ENCODE data around the gene ZNF469. TPM values are rescaled to one million over a fixed set of nuclear protein-coding genes. Genes with fewer than 3 reads are reported as not detected.

ZNF469 gene
- total and polyA plus RNA-seq, 3 donors from 2014 or later, result 0.98 to 2.8 (median 2.2) TPM

- Histone ChIP-seq H3K36me3 (ENCODE audit: low read depth, missing control alignments) (no peaks in the 10 kb centered on the region), H3K4me3 (no peak overlapping the region), H3K9me3 (no peaks in the 10 kb centered on the region), H3K27ac (no peak overlapping the region), H3K4me1 (no peaks in the 10 kb centered on the region), H3K27me3 (no peaks in the 10 kb centered on the region)
- WGBS, 2 donors, result 95 to 97% methylated on average over 2 of the region's 2 CpGs
- DNase-seq, result no peak
- TF ChIP-seq POLR2A (IDR thresholded peaks at IDR 0.05), result no peak
- TF ChIP-seq CTCF (IDR thresholded peaks at IDR 0.05), result no peak
- intact Hi-C loops (cut with DNase I; ENCODE audit: low total_unique reads), result no loop called here
These were observed 10.2 kb upstream of the ZNF469 start for GRCh38 chr16:88372522-88372921.

- Histone ChIP-seq H3K27me3 (no peaks in the 10 kb centered on the region), H3K4me1 (no peaks in the 10 kb centered on the region), H3K9me3 (no peaks in the 10 kb centered on the region), H3K4me3 (no peak overlapping the region), H3K27ac (no peak overlapping the region), H3K36me3 (ENCODE audit: low read depth, missing control alignments) (no peaks in the 10 kb centered on the region)
- intact Hi-C loops (cut with DNase I; ENCODE audit: low total_unique reads), result no loop called here
- 94 to 100% methylated on average over 2 of the region's 2 CpGs for WGBS, 2 donors
- no peak for DNase-seq
- TF ChIP-seq POLR2A (IDR thresholded peaks at IDR 0.05) (no peak), CTCF (IDR thresholded peaks at IDR 0.05) (no peak)
These were observed 9.5 kb upstream of the ZNF469 start for GRCh38 chr16:88373211-88373610.

- intact Hi-C loops (cut with DNase I; ENCODE audit: low total_unique reads), result no loop called here
- no peak overlapping the region for H3K27ac ChIP-seq
- WGBS, 2 donors, result 90% methylated on average over 5 of the region's 5 CpGs
These were observed 8.7 kb upstream of the ZNF469 start for GRCh38 chr16:88373927-88374492.

GRCh38 chr16:88374736-88375135 lies 8.0 kb upstream of the ZNF469 start:
- H3K9me3 ChIP-seq, result no peaks in the 10 kb centered on the region
- TF ChIP-seq POLR2A (IDR thresholded peaks at IDR 0.05) (no peak), CTCF (IDR thresholded peaks at IDR 0.05) (no peak)
- H3K36me3 ChIP-seq (ENCODE audit: low read depth, missing control alignments), result no peaks in the 10 kb centered on the region
- H3K27me3 ChIP-seq, result no peaks in the 10 kb centered on the region
- intact Hi-C loops (cut with DNase I; ENCODE audit: low total_unique reads), result no loop called here
- 93% methylated on average over 17 to 22 of the region's 22 CpGs for WGBS, 2 donors
- no peak overlapping the region for H3K4me3 ChIP-seq
- no peak for DNase-seq
- no peaks in the 10 kb centered on the region for H3K4me1 ChIP-seq
- no peak overlapping the region for H3K27ac ChIP-seq

More at GRCh38 chr16:88373927-88374492, 8.7 kb upstream of the ZNF469 start:
- no peak overlapping the region for H3K4me3 ChIP-seq
- no peaks in the 10 kb centered on the region for H3K27me3 ChIP-seq
- TF ChIP-seq CTCF (IDR thresholded peaks at IDR 0.05), result no peak
- DNase-seq, result no peak
- H3K4me1 ChIP-seq, result no peaks in the 10 kb centered on the region
- H3K9me3 ChIP-seq, result no peaks in the 10 kb centered on the region
- H3K36me3 ChIP-seq (ENCODE audit: low read depth, missing control alignments), result no peaks in the 10 kb centered on the region

GRCh38 chr16:88375236-88375975 lies 7.4 kb upstream of the ZNF469 start:
- intact Hi-C loops (cut with DNase I; ENCODE audit: low total_unique reads), result no loop called here
- Histone ChIP-seq H3K36me3 (ENCODE audit: low read depth, missing control alignments) (no peaks in the 10 kb centered on the region), H3K27me3 (no peaks in the 10 kb centered on the region), H3K9me3 (no peaks in the 10 kb centered on the region), H3K4me1 (no peaks in the 10 kb centered on the region), H3K4me3 (no peak overlapping the region), H3K27ac (no peak overlapping the region)
- DNase-seq, result no peak
- 83 to 87% methylated on average over 24 of the region's 24 CpGs for WGBS, 2 donors
- TF ChIP-seq CTCF (IDR thresholded peaks at IDR 0.05), result no peak
- TF ChIP-seq POLR2A (IDR thresholded peaks at IDR 0.05), result no peak

Data from testis (tissue), 3 donors.